T-cell (primary cell): ENCODE data around the gene RETN. TPM values are rescaled to one million over a fixed set of nuclear protein-coding genes. Genes with fewer than 3 reads are reported as not detected.

Experiments
- ATAC-seq, 4 experiments: fragments of 200-7000 bp in 3 of 4; fragments of 150-1000 bp in 1 of 4; cut with Tn5 transposase; replicated peaks in 1 of 4; 1 replicate in 3 of 4; 2 replicates in 1 of 4; pipeline ENCODE4 v1.10.0; 2021; ENCODE audit warnings: moderate library complexity in 3 of 4, mild to moderate bottlenecking in 2 of 4, moderate number of reproducible peaks in 1 of 4
- CTCF ChIA-PET, 2 donors: fragments of 300-600 bp; sonication (Branson Sonifier 250); formaldehyde crosslinking; loops; one replicate each; lab custom pipeline; 2022; ENCODE audit warnings: antibody characterized with exemption in 2 of 2; lab: Charles Lee
- POLR2A ChIA-PET, 2 donors: fragments of 300-600 bp; sonication (Branson Sonifier 250); formaldehyde crosslinking; loops; one replicate each; lab custom pipeline; 2022; ENCODE audit warnings: antibody characterized with exemption in 2 of 2; lab: Charles Lee
- DNase-seq, 35 experiments: peaks; one replicate each; pipeline versions ENCODE4 v3.0.0 to v3.0.0-alpha.2; 2013 to 2023
- H3K27ac ChIP-seq: one replicate; pipeline ENCODE4 v1.5.1; 2013; ENCODE audit warnings: low read length
- H3K27me3 ChIP-seq, 2 experiments: replicated peaks in 1 of 2; 1 replicate in 1 of 2; 2 replicates in 1 of 2; pipeline versions ENCODE4 v1.6.1 to v1.7.0; 2013; ENCODE audit warnings: low read length in 1 of 2, mixed read lengths in 1 of 2; ENCODE audit not compliant: control insufficient read depth in 2 of 2, insufficient read depth in 2 of 2; ENCODE audit errors: extremely low read depth in 1 of 2
- H3K36me3 ChIP-seq, 2 donors: 1 replicate in 1 of 2; 2 replicates in 1 of 2; pipeline versions ENCODE4 v1.6.1 to v1.7.0; 2013; ENCODE audit warnings: low read length in 1 of 2; ENCODE audit not compliant: control insufficient read depth in 2 of 2, insufficient read depth in 1 of 2; ENCODE audit errors: extremely low read depth in 1 of 2
- H3K4me1 ChIP-seq, 2 experiments: 1 replicate in 1 of 2; 2 replicates in 1 of 2; pipeline versions ENCODE4 v1.6.1 to v1.7.0; 2013; ENCODE audit warnings: low read length in 2 of 2, mixed read lengths in 1 of 2; ENCODE audit not compliant: insufficient read depth in 2 of 2, control insufficient read depth in 1 of 2; ENCODE audit errors: extremely low read depth in 1 of 2
- H3K4me3 ChIP-seq, 2 donors: 1 replicate in 1 of 2; 2 replicates in 1 of 2; pipeline versions ENCODE4 v1.5.1 to v1.7.0; 2013; ENCODE audit warnings: mild to moderate bottlenecking in 2 of 2, low read length in 1 of 2, moderate library complexity in 1 of 2; ENCODE audit not compliant: control insufficient read depth in 1 of 2; ENCODE audit errors: extremely low read depth in 1 of 2
- H3K9me3 ChIP-seq: 2 replicates; pipeline ENCODE4 v1.7.0; 2013
- H3K27ac Mint-ChIP-seq, 2 donors: one replicate each; pipeline ENCODE4 v1.8.0; 2020 to 2021; ENCODE audit warnings: mild to moderate bottlenecking in 2 of 2, mixed read lengths in 2 of 2
- H3K27me3 Mint-ChIP-seq, 2 donors: one replicate each; pipeline ENCODE4 v1.8.0; 2021 to 2022; ENCODE audit warnings: mixed read lengths in 2 of 2
- H3K36me3 Mint-ChIP-seq: one replicate; pipeline ENCODE4 v1.8.0; 2021; ENCODE audit warnings: mixed read lengths
- H3K4me1 Mint-ChIP-seq, 3 donors: one replicate each; pipeline ENCODE4 v1.8.0; 2020 to 2022; ENCODE audit warnings: mixed read lengths in 3 of 3, mild to moderate bottlenecking in 1 of 3
- H3K4me3 Mint-ChIP-seq, 3 donors: one replicate each; pipeline ENCODE4 v1.8.0; 2020 to 2022; ENCODE audit warnings: mild to moderate bottlenecking in 3 of 3, mixed read lengths in 3 of 3, moderate library complexity in 3 of 3
- H3K9me3 Mint-ChIP-seq, 3 donors: one replicate each; pipeline ENCODE4 v1.8.0; 2020 to 2022; ENCODE audit warnings: mixed read lengths in 3 of 3
- whole genome bisulfite sequencing: methylation state at CpG from one replicate; pipeline ENCODE4 v1.1.5; 2013; ENCODE audit warnings: missing lambda C conversion rate; ENCODE audit not compliant: insufficient coverage; 5-methylcytosine and 5-hydroxymethylcytosine counted together
- total RNA-seq, 35 experiments: library from RNA in 6 of 35; stranded (reverse) in 6 of 35; fragments of 120-200 nt in 1 of 35; gene quantifications; one replicate each; pipeline versions ENCODE4 v1.2.1 to v1.2.4 and lab custom pipeline; 2013 to 2026

Gene RETN
- total RNA-seq, 5 donors from 2014 or later (not counting 1 experiment from before 2014, with no cell fraction given) = 1.6 TPM; not detected in 4

- Mint-ChIP-seq H3K27me3 (peaks cover 26 to 38% of the 10 kb centered on the region in 2 donors), H3K9me3 (no peaks in the 10 kb centered on the region), H3K27ac (no peak overlapping the region), H3K36me3 (no peaks in the 10 kb centered on the region), H3K4me3 (peak overlapping the region; percentile 49 to 72 (median 58)), H3K4me1 (peaks cover 22 to 31% (median 22%) of the 10 kb centered on the region in 3 donors)
- ChIA-PET POLR2A (interaction anchor here in 1 of 2 donors (0.6 kb wide), 1 partner anchor 135 kb away, joined by 4 read pairs; no protein-coding TSS in a partner anchor), CTCF (no interaction called here)
- Histone ChIP-seq H3K36me3 (no peaks in the 10 kb centered on the region), H3K27me3 (peaks cover 0 to 41% of the 10 kb centered on the region in 2 experiments), H3K9me3 (no peaks in the 10 kb centered on the region), H3K4me3 (peak overlapping the region in 1 of 2 donors; percentile 48), H3K27ac (no peak overlapping the region), H3K4me1 (peaks cover 5 to 21% of the 10 kb centered on the region in 2 experiments)
- 73% methylated on average over 2 of the region's 9 CpGs for WGBS
- DNase-seq (no peak), ATAC-seq (peak in 1 of 4 experiments; percentile 71)
These were observed 1.9 kb downstream of the RETN start for GRCh38 chr19:7670790-7671189.

DNA sequence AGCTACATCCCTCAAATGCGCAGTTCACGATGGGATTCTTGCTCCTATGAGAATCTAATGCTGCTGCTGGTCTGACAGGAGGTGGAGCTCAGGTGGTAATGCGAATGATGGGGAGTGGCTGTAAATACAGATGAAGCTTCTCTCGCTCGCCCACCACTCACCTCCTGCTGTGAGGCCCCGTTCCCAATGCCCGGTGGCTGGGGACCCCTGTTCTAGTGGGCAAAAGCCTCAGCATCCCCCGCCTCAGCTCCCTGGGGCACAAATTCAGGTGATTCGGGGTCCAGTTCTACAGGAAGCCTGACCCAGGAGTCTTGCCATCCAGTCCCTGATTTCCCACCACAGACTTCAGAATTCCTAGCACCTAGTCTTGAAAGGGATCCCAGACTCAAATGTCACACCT lies 3.7 kb downstream of the RETN start:
- H3K27ac ChIP-seq = no peak overlapping the region
- no peaks in the 10 kb centered on the region for H3K9me3 Mint-ChIP-seq
- no peaks in the 10 kb centered on the region for H3K9me3 ChIP-seq
- H3K4me1 Mint-ChIP-seq = peaks cover 32 to 48% (median 38%) of the 10 kb centered on the region in 3 donors
- peaks cover 32 to 50% of the 10 kb centered on the region in 2 donors for H3K27me3 Mint-ChIP-seq
- WGBS = no CpG with 5 or more reads among the region's 9 CpGs
- H3K36me3 Mint-ChIP-seq = no peaks in the 10 kb centered on the region
- no peak overlapping the region for H3K4me3 Mint-ChIP-seq
- no peak for ATAC-seq
- POLR2A ChIA-PET = interaction anchor here in 1 of 2 donors (0.6 kb wide), 1 partner anchor 20 kb away, joined by 3 read pairs; no protein-coding TSS in a partner anchor
- H3K36me3 ChIP-seq = no peaks in the 10 kb centered on the region
- H3K27ac Mint-ChIP-seq = no peak overlapping the region
- H3K27me3 ChIP-seq = peaks cover 0 to 54% of the 10 kb centered on the region in 2 experiments
- no peak overlapping the region for H3K4me3 ChIP-seq
- CTCF ChIA-PET = no interaction called here
- DNase-seq = no peak
- peaks cover 10 to 33% of the 10 kb centered on the region in 2 experiments for H3K4me1 ChIP-seq

DNA sequence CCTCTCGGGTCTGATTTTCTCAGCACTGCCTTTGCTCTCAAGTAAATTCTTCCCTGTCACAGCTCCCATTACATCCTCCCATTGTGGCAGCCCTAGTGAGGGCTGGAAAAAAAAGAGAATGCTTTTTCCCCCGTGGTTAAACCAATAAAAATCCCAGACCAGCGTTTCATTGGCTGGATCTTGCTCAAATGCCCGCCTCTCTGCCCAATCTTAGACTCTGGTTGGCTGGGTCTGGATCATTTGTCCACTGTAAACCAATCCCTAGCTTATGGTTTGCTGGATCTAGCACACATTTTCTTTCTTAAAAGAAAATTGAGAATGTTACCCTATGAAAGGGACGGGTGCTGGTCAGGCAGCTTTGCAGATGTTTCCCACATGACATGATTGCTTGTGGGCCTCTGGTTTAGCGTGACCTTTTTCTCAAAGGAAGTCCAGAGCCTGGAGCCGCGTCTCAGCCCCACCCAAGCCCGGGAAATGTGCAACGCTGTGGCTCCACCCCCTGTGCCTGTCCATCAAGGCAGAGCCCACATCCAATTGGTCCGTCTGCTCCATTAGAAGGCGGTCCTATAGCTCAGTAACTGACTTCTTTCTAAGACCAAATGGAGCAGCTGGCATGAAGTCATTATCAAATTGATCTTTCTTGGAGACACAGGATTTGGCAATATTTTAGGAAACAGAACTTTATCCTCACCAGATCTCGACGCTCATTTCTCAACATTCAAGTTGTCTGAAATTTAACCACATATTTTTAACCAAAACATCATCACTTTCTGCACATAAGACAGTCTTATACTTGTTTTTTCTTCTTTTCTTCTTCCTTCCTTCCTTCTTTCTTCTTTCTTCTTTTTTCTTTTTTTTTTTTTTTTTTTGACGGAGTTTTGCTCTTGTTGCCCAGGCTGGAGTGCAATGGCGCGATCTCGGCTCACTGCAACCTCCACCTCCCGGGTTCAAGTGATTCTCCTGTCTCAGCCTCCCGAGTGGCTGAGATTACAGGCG lies 5.5 kb downstream of the RETN start:
- peak in 1 of 4 experiments; percentile 19 for ATAC-seq
- ChIA-PET POLR2A (interaction anchor here in 1 of 2 donors (0.6 kb wide), 1 partner anchor 107 kb away, joined by 5 read pairs; no protein-coding TSS in a partner anchor), CTCF (interaction anchor here in 1 of 2 donors (1.0 kb wide), 1 partner anchor 106 kb away, joined by 4 read pairs; no protein-coding TSS in a partner anchor)
- no peak overlapping the region for H3K4me3 Mint-ChIP-seq
- Histone ChIP-seq H3K4me3 (no peak overlapping the region), H3K27me3 (peaks cover 0 to 65% of the 10 kb centered on the region in 2 experiments), H3K4me1 (peaks cover 11 to 32% of the 10 kb centered on the region in 2 experiments), H3K9me3 (no peaks in the 10 kb centered on the region), H3K36me3 (no peaks in the 10 kb centered on the region), H3K27ac (no peak overlapping the region)
- DNase-seq = peak in 4 of 35 experiments; percentile 18 to 47 (median 32)
- peaks cover 27 to 46% (median 45%) of the 10 kb centered on the region in 3 donors for H3K4me1 Mint-ChIP-seq
- H3K9me3 Mint-ChIP-seq = no peaks in the 10 kb centered on the region
- 45% methylated on average over 11 of the region's 21 CpGs for WGBS
- H3K27me3 Mint-ChIP-seq = peaks cover 34 to 56% of the 10 kb centered on the region in 2 donors
- no peak overlapping the region for H3K27ac Mint-ChIP-seq
- no peaks in the 10 kb centered on the region for H3K36me3 Mint-ChIP-seq

GRCh38 chr19:7676376-7676775 lies 7.5 kb downstream of the RETN start:
- POLR2A ChIA-PET = interaction anchor here in 1 of 2 donors (0.6 kb wide), 1 partner anchor 20 kb away, joined by 3 read pairs; no protein-coding TSS in a partner anchor
- DNase-seq = no peak
- H3K4me3 ChIP-seq = no peak overlapping the region
- H3K9me3 ChIP-seq = no peaks in the 10 kb centered on the region
- H3K27me3 ChIP-seq = peaks cover 0 to 50% of the 10 kb centered on the region in 2 experiments
- no peaks in the 10 kb centered on the region for H3K36me3 Mint-ChIP-seq
- no peak for ATAC-seq
- peaks cover 20 to 42% of the 10 kb centered on the region in 2 donors for H3K27me3 Mint-ChIP-seq
- H3K36me3 ChIP-seq = no peaks in the 10 kb centered on the region
- H3K4me1 Mint-ChIP-seq = peaks cover 30 to 47% (median 42%) of the 10 kb centered on the region in 3 donors
- CTCF ChIA-PET = interaction anchor here in 1 of 2 donors (0.5 kb wide), 1 partner anchor 940 kb away, joined by 8 read pairs; no protein-coding TSS in a partner anchor
- H3K9me3 Mint-ChIP-seq = no peaks in the 10 kb centered on the region
- peak overlapping the region in 1 of 3 donors; percentile 55 for H3K4me3 Mint-ChIP-seq
- peaks cover 21 to 35% of the 10 kb centered on the region in 2 experiments for H3K4me1 ChIP-seq
- no peak overlapping the region for H3K27ac ChIP-seq
- WGBS = 4% methylated on average over 3 of the region's 7 CpGs
- H3K27ac Mint-ChIP-seq = no peak overlapping the region

- WGBS = 15% methylated on average over 2 of the region's 10 CpGs
- H3K27ac ChIP-seq = no peak within 1 kb of the TSS
- Mint-ChIP-seq H3K27ac (no peak within 1 kb of the TSS), H3K4me3 (peak within 1 kb of the TSS in 1 of 3 donors; percentile 55), H3K9me3 (no peaks in the 10 kb centered on the region), H3K4me1 (peaks cover 34 to 51% (median 47%) of the 10 kb centered on the region in 3 donors), H3K27me3 (peaks cover 17 to 38% of the 10 kb centered on the region in 2 donors), H3K36me3 (no peaks in the 10 kb centered on the region)
- no peaks in the 10 kb centered on the region for H3K36me3 ChIP-seq
- no peak for DNase-seq
- no peak for ATAC-seq
- POLR2A ChIA-PET = interaction anchor here in 1 of 2 donors (0.6 kb wide), 1 partner anchor 21 kb away, joined by 3 read pairs; no protein-coding TSS in a partner anchor
- peaks cover 22 to 39% of the 10 kb centered on the region in 2 experiments for H3K4me1 ChIP-seq
- CTCF ChIA-PET = no interaction called here
- H3K4me3 ChIP-seq = no peak within 1 kb of the TSS
- H3K27me3 ChIP-seq = peaks cover 0 to 46% of the 10 kb centered on the region in 2 experiments
- H3K9me3 ChIP-seq = no peaks in the 10 kb centered on the region
These were observed 8.0 kb downstream of the RETN start, which contains the start of gene MCEMP1 for GRCh38 chr19:7676854-7677253. Gene MCEMP1, plus strand, starts transcription at chr19:7677090. Its CDS starts 31 bp downstream, at chr19:7677121.
